Prostate gland (tissue), 2 donors: ENCODE results near the gene SBNO1. TPM values are rescaled to one million over a fixed set of nuclear protein-coding genes. Genes with fewer than 3 reads are reported as not detected.

Source experiments
- DNase-seq: peaks from one replicate; pipeline ENCODE4 v3.0.0-alpha.2; 2019; ENCODE audit warnings: low spot score
- H3K27ac ChIP-seq, 2 donors: fragments of 200-600 bp; sonication (generic); 2 replicates each; pipeline ENCODE4 v1.5.1; 2017 to 2019
- H3K27me3 ChIP-seq: fragments of 200-600 bp; sonication (generic); replicated peaks from 2 replicates; pipeline ENCODE4 v1.5.1; 2019; ENCODE audit not compliant: insufficient read depth
- H3K36me3 ChIP-seq, 2 donors: fragments of 200-600 bp; sonication (generic); 1 replicate in 1 of 2; 2 replicates in 1 of 2; pipeline versions ENCODE4 v1.5.1 to v1.8.1; 2017 to 2019
- H3K4me1 ChIP-seq: fragments of 200-600 bp; sonication (generic); replicated peaks from 2 replicates; pipeline ENCODE4 v1.5.1; 2019
- H3K4me3 ChIP-seq, 2 donors: fragments of 200-600 bp; sonication (generic); 2 replicates each; pipeline ENCODE4 v1.5.1; 2017 to 2019
- H3K9me3 ChIP-seq: fragments of 200-600 bp; sonication (generic); 2 replicates; pipeline ENCODE4 v1.5.1; 2017
- CTCF ChIP-seq, 4 experiments: fragments of 200-600 bp in 2 of 4; fragments of 450-650 bp in 2 of 4; sonication (generic) in 2 of 4; IDR thresholded peaks; 1 replicate in 3 of 4; 2 replicates in 1 of 4; pipeline ENCODE4 v1.5.1; 2016 to 2019; ENCODE audit warnings: antibody characterized with exemption in 4 of 4, mild to moderate bottlenecking in 2 of 4, moderate library complexity in 2 of 4
- POLR2A ChIP-seq: fragments of 450-650 bp; IDR thresholded peaks from one replicate; pipeline ENCODE4 v1.6.1; 2016; ENCODE audit warnings: antibody characterized with exemption, mild to moderate bottlenecking
- POLR2AphosphoS5 ChIP-seq: sonication (generic); formaldehyde crosslinking; IDR thresholded peaks from one replicate; pipeline ENCODE4 v1.6.1; 2017; ENCODE audit warnings: antibody characterized with exemption
- WGBS: methylation state at CpG from one replicate; pipeline ENCODE4 v1.1.5; 2018; 5-methylcytosine and 5-hydroxymethylcytosine counted together
- intact Hi-C: fragments of 100-400 bp; cut with DNase I; formaldehyde crosslinking; loops from one replicate; pipeline ENCODE4 v1.14.2; 2022
- total RNA-seq, 2 donors: library from RNA; depleted of rRNA; stranded (reverse); fragments of >200 nt; gene quantifications; one replicate each; pipeline ENCODE4 v1.1.0, GENCODE V29; 2016

The SBNO1 gene
- total RNA-seq, 2 donors from 2014 or later: 22.6 to 53.3 TPM

DNA sequence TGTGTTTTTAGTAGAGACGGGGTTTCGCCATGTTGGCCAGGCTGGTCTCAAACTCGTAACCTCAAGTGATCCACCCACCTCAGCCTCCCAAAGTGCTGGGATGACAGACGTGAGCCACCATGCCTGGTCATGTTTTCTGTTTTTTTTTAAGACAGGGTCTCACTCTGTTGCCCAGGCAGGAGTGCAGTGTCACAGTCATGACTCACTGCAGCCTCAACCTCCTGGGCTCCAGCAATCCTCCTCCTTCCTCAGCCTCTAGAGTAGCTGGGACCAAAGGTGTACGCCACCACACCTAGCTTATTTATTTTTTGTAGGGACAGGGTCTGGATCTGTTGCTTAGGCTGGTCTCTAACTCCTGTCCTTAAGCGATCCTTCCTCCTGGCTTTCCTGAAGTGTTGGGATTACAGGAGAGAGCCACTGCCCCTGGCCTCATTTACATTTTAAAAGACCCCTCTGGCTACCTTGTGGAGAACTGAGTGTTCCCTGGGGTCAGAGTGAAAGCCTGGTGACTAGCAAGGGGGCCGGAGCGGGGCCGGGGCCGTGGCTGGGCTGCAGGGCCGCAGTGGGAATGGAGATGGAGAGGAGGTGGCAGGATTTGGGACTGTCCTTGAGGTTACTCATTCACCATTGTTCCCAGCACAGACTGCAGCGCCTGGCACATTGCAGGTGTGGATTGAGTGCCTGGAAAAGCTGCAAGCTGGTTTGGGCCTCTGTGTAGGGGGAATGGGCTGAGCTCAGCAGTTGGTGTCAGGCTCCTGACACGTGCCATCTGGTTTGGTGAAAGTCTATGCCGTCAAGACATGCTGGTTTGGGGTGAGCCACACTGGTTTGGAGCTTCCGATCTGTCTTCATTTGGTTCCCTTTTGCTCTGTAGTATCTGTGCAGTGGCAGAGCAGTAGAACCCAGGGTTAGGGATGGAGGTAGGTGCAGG is 37.4 kb upstream of the SBNO1 start:
- TF ChIP-seq POLR2A (no peak), CTCF (IDR thresholded peaks at IDR 0.05) (no peak), POLR2AphosphoS5 (no peak)
- Histone ChIP-seq H3K27me3 (no peaks in the 10 kb centered on the region), H3K36me3 (peaks cover 0 to 15% of the 10 kb centered on the region in 2 donors), H3K4me3 (no peak overlapping the region), H3K4me1 (peaks cover 13% of the 10 kb centered on the region), H3K27ac (peak overlapping the region; percentile 40 to 51), H3K9me3 (no peaks in the 10 kb centered on the region)
- intact Hi-C loops: no loop called here
- DNase-seq: no peak
- WGBS: 68% methylated on average over 15 of the region's 15 CpGs

DNA sequence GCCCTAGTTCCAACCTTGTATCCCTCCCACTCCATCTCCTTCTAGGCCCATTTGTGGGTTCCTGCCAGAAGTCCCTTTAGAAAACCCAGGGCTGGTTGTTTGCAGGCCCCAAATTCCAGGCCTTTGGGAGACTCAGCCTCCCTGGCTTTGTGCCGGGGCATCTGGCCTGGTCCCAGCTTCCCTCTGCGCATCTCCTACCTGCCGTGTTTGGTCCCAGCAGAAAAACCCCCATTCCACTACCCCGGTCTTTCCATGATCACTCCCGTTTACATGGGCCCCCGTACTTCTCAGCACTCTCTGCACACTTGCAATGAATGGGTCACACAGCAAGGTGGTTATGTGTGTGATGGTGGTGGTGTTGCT is 34.6 kb upstream of the SBNO1 start:
- WGBS: 71% methylated on average over 6 of the region's 6 CpGs
- H3K36me3 ChIP-seq: peaks cover 0 to 22% of the 10 kb centered on the region in 2 donors
- intact Hi-C loops: loop anchor here (5.0 to 10.0 kb wide), 3 partner anchors 33 to 183 kb away; partner anchors contain the start of genes SNRNP35 and TMED2
- peak overlapping the region; percentile 87 to 94 for H3K27ac ChIP-seq
- H3K4me3 ChIP-seq: no peak overlapping the region
- TF ChIP-seq POLR2AphosphoS5: no peak
- no peak for TF ChIP-seq CTCF (IDR thresholded peaks at IDR 0.05)
- TF ChIP-seq POLR2A: no peak
- no peaks in the 10 kb centered on the region for H3K27me3 ChIP-seq
- no peak for DNase-seq
- no peaks in the 10 kb centered on the region for H3K9me3 ChIP-seq
- H3K4me1 ChIP-seq: peaks cover 13% of the 10 kb centered on the region

- 42% methylated on average over 14 of the region's 14 CpGs for WGBS
- H3K36me3 ChIP-seq: peaks cover 0 to 17% of the 10 kb centered on the region in 2 donors
- peaks cover 13% of the 10 kb centered on the region for H3K4me1 ChIP-seq
- intact Hi-C loops: loop anchor here (5.0 to 10.0 kb wide), 3 partner anchors 34 to 184 kb away; partner anchors contain the start of genes SNRNP35 and TMED2
- peak overlapping the region; percentile 87 to 94 for H3K27ac ChIP-seq
- TF ChIP-seq POLR2AphosphoS5 (peak; percentile 88), POLR2A (no peak)
- H3K4me3 ChIP-seq: no peak overlapping the region
- no peaks in the 10 kb centered on the region for H3K27me3 ChIP-seq
- H3K9me3 ChIP-seq: no peaks in the 10 kb centered on the region
- peak; percentile 76 for DNase-seq
These were observed 34.1 kb upstream of the SBNO1 start for GRCh38 chr12:123398550-123399254.

GRCh38 chr12:123398177-123398549 is 33.5 kb upstream of the SBNO1 start:
- H3K36me3 ChIP-seq: peaks cover 0 to 17% of the 10 kb centered on the region in 2 donors
- no peak for DNase-seq

DNA sequence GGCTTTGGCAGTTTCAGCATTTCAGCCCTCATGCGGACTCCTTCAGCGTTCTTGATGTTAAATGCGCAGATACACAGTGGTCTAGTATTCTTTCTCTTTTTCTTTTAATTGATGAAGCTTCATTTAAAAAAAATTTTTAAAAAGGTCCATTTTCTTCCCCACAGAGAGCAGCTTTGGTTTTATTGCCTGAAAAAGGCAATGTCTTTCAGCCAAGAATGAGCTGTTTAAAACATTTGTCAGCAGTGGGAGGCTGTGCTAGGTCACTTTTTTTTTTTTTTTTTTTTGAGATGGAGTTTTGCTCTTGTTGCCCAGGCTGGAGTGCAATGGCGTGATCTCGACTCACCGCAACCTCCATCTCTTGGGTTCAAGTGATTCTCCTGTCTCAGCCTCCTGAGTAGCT is 32.8 kb upstream of the SBNO1 start:
- TF ChIP-seq POLR2A: no peak
- TF ChIP-seq CTCF (IDR thresholded peaks at IDR 0.05): no peak
- TF ChIP-seq POLR2AphosphoS5: no peak
- H3K36me3 ChIP-seq: peaks cover 0 to 17% of the 10 kb centered on the region in 2 donors

More at GRCh38 chr12:123398177-123398549, 33.5 kb upstream of the SBNO1 start:
- intact Hi-C loops: loop anchor here (5.0 to 10.0 kb wide), 3 partner anchors 34 to 184 kb away; partner anchors contain the start of genes SNRNP35 and TMED2
- peak overlapping the region; percentile 87 to 94 for H3K27ac ChIP-seq
- H3K4me1 ChIP-seq: peaks cover 13% of the 10 kb centered on the region
- WGBS: 62% methylated on average over 10 of the region's 10 CpGs
- no peak overlapping the region for H3K4me3 ChIP-seq
- no peaks in the 10 kb centered on the region for H3K9me3 ChIP-seq
- H3K27me3 ChIP-seq: no peaks in the 10 kb centered on the region
- no peak for TF ChIP-seq POLR2AphosphoS5

More for the DNA sequence above, 32.8 kb upstream of the SBNO1 start:
- DNase-seq: no peak
- no peaks in the 10 kb centered on the region for H3K9me3 ChIP-seq
- intact Hi-C loops: loop anchor here (5.0 to 10.0 kb wide), 3 partner anchors 35 to 185 kb away; partner anchors contain the start of genes SNRNP35 and TMED2
- no peaks in the 10 kb centered on the region for H3K27me3 ChIP-seq
- peak overlapping the region; percentile 87 to 94 for H3K27ac ChIP-seq
- 62% methylated on average over 6 of the region's 6 CpGs for WGBS
- H3K4me3 ChIP-seq: no peak overlapping the region
- peaks cover 16% of the 10 kb centered on the region for H3K4me1 ChIP-seq
